H7 (cell line): ENCODE results near the gene EFHC2. TPM values are rescaled to one million over a fixed set of nuclear protein-coding genes. Genes with fewer than 3 reads are reported as not detected.
"Not testable (repeated sequence)": the region's sequence is repeated elsewhere in the genome, so short reads cannot be mapped to it uniquely, and the experiment has no call there.

Experiments
- DNase-seq: peaks from one replicate; pipeline ENCODE4 v3.0.0; 2012
- H3K27me3 ChIP-seq: 2 replicates; pipeline ENCODE4 v1.6.0; 2011; ENCODE audit warnings: mild to moderate bottlenecking, low read length; ENCODE audit not compliant: control insufficient read depth, insufficient read depth
- H3K36me3 ChIP-seq: replicated peaks from 2 replicates; pipeline ENCODE4 v1.5.1; 2011; ENCODE audit warnings: low read length; ENCODE audit not compliant: control insufficient read depth, insufficient read depth
- H3K4me3 ChIP-seq: 2 replicates; pipeline ENCODE4 v1.5.1; 2011; ENCODE audit warnings: low read depth, mild to moderate bottlenecking, control low read depth, low read length, moderate library complexity; ENCODE audit not compliant: insufficient read depth
- total RNA-seq: library from RNA; depleted of rRNA; stranded (reverse); fragments of >200 nt; shearing (Covaris generic); gene quantifications from 2 replicates; pipeline ENCODE4 v1.2.3, GENCODE V29; 2014

EFHC2 gene
- total RNA-seq, 1 experiment from 2014 or later, result 0.69 TPM

- no peak for DNase-seq
- Histone ChIP-seq H3K27me3 (no peaks in the 10 kb centered on the region), H3K4me3 (no peak overlapping the region), H3K36me3 (no peaks in the 10 kb centered on the region)
Observed at GRCh38 chrX:44265559-44265958, 77.9 kb downstream of the EFHC2 start.

- no peak for DNase-seq
- Histone ChIP-seq H3K36me3 (no peaks in the 10 kb centered on the region), H3K4me3 (no peak overlapping the region), H3K27me3 (no peaks in the 10 kb centered on the region)
Observed at GRCh38 chrX:44264936-44265335, 78.5 kb downstream of the EFHC2 start.

- DNase-seq, result no peak
- Histone ChIP-seq H3K4me3 (no peak overlapping the region), H3K27me3 (no peaks in the 10 kb centered on the region), H3K36me3 (no peaks in the 10 kb centered on the region)
Observed at GRCh38 chrX:44261286-44261685, 82.2 kb downstream of the EFHC2 start.

- Histone ChIP-seq H3K4me3 (no peak overlapping the region), H3K27me3 (no peaks in the 10 kb centered on the region)
- no peak for DNase-seq
Observed at GRCh38 chrX:44260609-44261008, 82.9 kb downstream of the EFHC2 start.

GRCh38 chrX:44255742-44256141 lies 87.7 kb downstream of the EFHC2 start:
- H3K27me3 ChIP-seq, H3K36me3 ChIP-seq: not testable (repeated sequence)

More at GRCh38 chrX:44260609-44261008, 82.9 kb downstream of the EFHC2 start:
- no peaks in the 10 kb centered on the region for H3K36me3 ChIP-seq

GRCh38 chrX:44253575-44253942 lies 89.9 kb downstream of the EFHC2 start:
- DNase-seq, result no peak
- H3K27me3 ChIP-seq, result no peaks in the 10 kb centered on the region
- no peak overlapping the region for H3K4me3 ChIP-seq
- H3K36me3 ChIP-seq, result no peaks in the 10 kb centered on the region

More at GRCh38 chrX:44255742-44256141, 87.7 kb downstream of the EFHC2 start:
- not testable (repeated sequence) for H3K4me3 ChIP-seq, DNase-seq

- DNase-seq, H3K27me3 ChIP-seq, H3K4me3 ChIP-seq, H3K36me3 ChIP-seq: not testable (repeated sequence)
Observed at GRCh38 chrX:44252688-44253574, 90.5 kb downstream of the EFHC2 start.

- H3K36me3 ChIP-seq, result no peaks in the 10 kb centered on the region
- no peaks in the 10 kb centered on the region for H3K27me3 ChIP-seq
- H3K4me3 ChIP-seq, result no peak overlapping the region
- no peak for DNase-seq
Observed at GRCh38 chrX:44247468-44247867, 96.0 kb downstream of the EFHC2 start.

GRCh38 chrX:44246826-44247225 lies 96.6 kb downstream of the EFHC2 start:
- Histone ChIP-seq H3K27me3 (no peaks in the 10 kb centered on the region), H3K4me3 (no peak overlapping the region), H3K36me3 (no peaks in the 10 kb centered on the region)
- DNase-seq, result no peak

- Histone ChIP-seq H3K4me3 (no peak overlapping the region), H3K36me3 (no peaks in the 10 kb centered on the region), H3K27me3 (no peaks in the 10 kb centered on the region)
- DNase-seq, result no peak
Observed at GRCh38 chrX:44245733-44246132, 97.7 kb downstream of the EFHC2 start.

- no peak overlapping the region for H3K4me3 ChIP-seq
- H3K27me3 ChIP-seq, result no peaks in the 10 kb centered on the region
- DNase-seq, result no peak
- H3K36me3 ChIP-seq, result no peaks in the 10 kb centered on the region
Observed at GRCh38 chrX:44244008-44244407, 99.5 kb downstream of the EFHC2 start.

- no peak overlapping the region for H3K4me3 ChIP-seq
- no peaks in the 10 kb centered on the region for H3K27me3 ChIP-seq
- no peak for DNase-seq
- H3K36me3 ChIP-seq, result no peaks in the 10 kb centered on the region
Observed at GRCh38 chrX:44241546-44241945, 101.9 kb downstream of the EFHC2 start.

GRCh38 chrX:44240036-44240435 lies 103.4 kb downstream of the EFHC2 start:
- Histone ChIP-seq H3K36me3 (no peaks in the 10 kb centered on the region), H3K27me3 (no peaks in the 10 kb centered on the region), H3K4me3 (no peak overlapping the region)
- DNase-seq, result no peak

- H3K36me3 ChIP-seq, result no peaks in the 10 kb centered on the region
- no peaks in the 10 kb centered on the region for H3K27me3 ChIP-seq
- H3K4me3 ChIP-seq, result no peak overlapping the region
- no peak for DNase-seq
Observed at GRCh38 chrX:44239036-44239435, 104.4 kb downstream of the EFHC2 start.

- H3K27me3 ChIP-seq, result no peaks in the 10 kb centered on the region
- H3K4me3 ChIP-seq, result no peak overlapping the region
- no peak for DNase-seq
- no peaks in the 10 kb centered on the region for H3K36me3 ChIP-seq
Observed at GRCh38 chrX:44235534-44235933, 107.9 kb downstream of the EFHC2 start.
